ENCODE data around the gene IL6. TPM values are rescaled to one million over a fixed set of nuclear protein-coding genes. Genes with fewer than 3 reads are reported as not detected.

IL6 gene
- total and polyA plus RNA-seq, 10 of the 15 experiments (the other 5 are each of a cell fraction or from before 2014, with no cell fraction given): not detected

GRCh38 chr7:22697322-22697859, 29.6 kb upstream of the IL6 start:
- Histone ChIP-seq H2AFZ (ENCODE audit: control insufficient read depth, low read depth, low read length) (no peak overlapping the region), H3K36me3 (ENCODE audit: control insufficient read depth in 2 of 2, insufficient read depth in 2 of 2, low read length in 1 of 2) (no peaks in the 10 kb centered on the region), H3K9me3 (replicated peaks; ENCODE audit: control insufficient read depth, insufficient read depth, low read length) (no peaks in the 10 kb centered on the region; the same call in 2 of the 3 replicates), H3K27me3 (replicated peaks in 1 of 2; ENCODE audit: control insufficient read depth in 2 of 2, insufficient read depth in 2 of 2, low read length in 1 of 2) (no peaks in the 10 kb centered on the region), H3K4me3 (no peak overlapping the region), H3K4me1 (ENCODE audit: control insufficient read depth, insufficient read depth, low read length) (peaks cover 20% of the 10 kb centered on the region), H3K9ac (ENCODE audit: control insufficient read depth, insufficient read depth, low read length) (no peak overlapping the region), H3K27ac (ENCODE audit: control insufficient read depth, insufficient read depth) (no peak overlapping the region), H3K4me2 (ENCODE audit: control insufficient read depth, insufficient read depth) (no peak overlapping the region), H3K79me2 (ENCODE audit: control insufficient read depth, insufficient read depth, low read length) (no peaks in the 10 kb centered on the region), H4K20me1 (ENCODE audit: control insufficient read depth, insufficient read depth) (no peaks in the 10 kb centered on the region)
- 71% methylated on average over 2 of the region's 2 CpGs for WGBS (ENCODE audit: insufficient coverage, insufficient replicate concordance, low lambda C conversion rate, missing lambda C conversion rate)
- in situ Hi-C loops (cut with MboI) (no loop called here), intact Hi-C loops (cut with micrococcal nuclease; ENCODE audit: unreplicated experiment) (no loop called here)
- FAIRE-seq: no peak
- DNase-seq (ENCODE audit: low read depth, low spot score): no peak
- ChIA-PET POLR2A (interaction anchor here (0.6 to 1.8 kb wide), 2 partner anchors 15 to 72 kb away, joined by 3 to 5 read pairs; no protein-coding TSS in a partner anchor), CTCF (interaction anchor here (0.8 to 1.8 kb wide), 3 partner anchors 26 to 28 kb away, joined by 3 to 4 read pairs (median 3); no protein-coding TSS in a partner anchor), RAD21 (ENCODE audit: unreplicated experiment) (interaction anchor here (0.7 kb wide), 1 partner anchor 483 kb away, joined by 5 read pairs; no protein-coding TSS in a partner anchor), SMC1A (ENCODE audit: uncharacterized antibody, unreplicated experiment) (no interaction called here)
- no peak for ATAC-seq
- BruUV-seq (replicated peaks): no TSS peak
- TF ChIP-seq, protein P1, sequence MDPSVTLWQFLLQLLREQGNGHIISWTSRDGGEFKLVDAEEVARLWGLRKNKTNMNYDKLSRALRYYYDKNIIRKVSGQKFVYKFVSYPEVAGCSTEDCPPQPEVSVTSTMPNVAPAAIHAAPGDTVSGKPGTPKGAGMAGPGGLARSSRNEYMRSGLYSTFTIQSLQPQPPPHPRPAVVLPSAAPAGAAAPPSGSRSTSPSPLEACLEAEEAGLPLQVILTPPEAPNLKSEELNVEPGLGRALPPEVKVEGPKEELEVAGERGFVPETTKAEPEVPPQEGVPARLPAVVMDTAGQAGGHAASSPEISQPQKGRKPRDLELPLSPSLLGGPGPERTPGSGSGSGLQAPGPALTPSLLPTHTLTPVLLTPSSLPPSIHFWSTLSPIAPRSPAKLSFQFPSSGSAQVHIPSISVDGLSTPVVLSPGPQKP (IDR thresholded peaks at IDR 0.05; ENCODE audit: low read depth, low read length): no peak
- TF ChIP-seq, protein P2, sequence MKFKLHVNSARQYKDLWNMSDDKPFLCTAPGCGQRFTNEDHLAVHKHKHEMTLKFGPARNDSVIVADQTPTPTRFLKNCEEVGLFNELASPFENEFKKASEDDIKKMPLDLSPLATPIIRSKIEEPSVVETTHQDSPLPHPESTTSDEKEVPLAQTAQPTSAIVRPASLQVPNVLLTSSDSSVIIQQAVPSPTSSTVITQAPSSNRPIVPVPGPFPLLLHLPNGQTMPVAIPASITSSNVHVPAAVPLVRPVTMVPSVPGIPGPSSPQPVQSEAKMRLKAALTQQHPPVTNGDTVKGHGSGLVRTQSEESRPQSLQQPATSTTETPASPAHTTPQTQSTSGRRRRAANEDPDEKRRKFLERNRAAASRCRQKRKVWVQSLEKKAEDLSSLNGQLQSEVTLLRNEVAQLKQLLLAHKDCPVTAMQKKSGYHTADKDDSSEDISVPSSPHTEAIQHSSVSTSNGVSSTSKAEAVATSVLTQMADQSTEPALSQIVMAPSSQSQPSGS (IDR thresholded peaks at IDR 0.05; ENCODE audit: low read length): no peak
- TF ChIP-seq MTA3 (IDR thresholded peaks at IDR 0.05; ENCODE audit: borderline replicate concordance, low read length) (no peak), EZH2 (IDR thresholded peaks at IDR 0.05; ENCODE audit: borderline replicate concordance, control insufficient read depth, low read depth, low read length) (no peak), BMI1 (IDR thresholded peaks at IDR 0.05; ENCODE audit: borderline replicate concordance) (no peak), MYC (IDR thresholded peaks at IDR 0.05; ENCODE audit: insufficient read depth, insufficient read length, insufficient replicate concordance, low read length, severe bottlenecking) (no peak), KAT2A (conservative IDR thresholded peaks at IDR 0.05; ENCODE audit: control insufficient read depth, low read depth, low read length) (no peak), SMAD1 (IDR thresholded peaks at IDR 0.05; ENCODE audit: low read depth, partially characterized antibody) (no peak), USF1 (IDR thresholded peaks at IDR 0.05; ENCODE audit: borderline replicate concordance, extremely low read length, insufficient read depth, low read depth, low read length) (no peak), SMARCA5 (IDR thresholded peaks at IDR 0.05) (no peak), HSF1 (IDR thresholded peaks at IDR 0.05; ENCODE audit: low read depth, low read length) (no peak), CUX1 (IDR thresholded peaks at IDR 0.05; ENCODE audit: insufficient replicate concordance, low read depth, low read length) (no peak), RBBP5 (conservative IDR thresholded peaks at IDR 0.05) (no peak)
